Measurements from ENCODE around the gene CYP4Z1.
"Not testable (repeated sequence)": the region's sequence is repeated elsewhere in the genome, so short reads cannot be mapped to it uniquely, and the experiment has no call there.

DNA sequence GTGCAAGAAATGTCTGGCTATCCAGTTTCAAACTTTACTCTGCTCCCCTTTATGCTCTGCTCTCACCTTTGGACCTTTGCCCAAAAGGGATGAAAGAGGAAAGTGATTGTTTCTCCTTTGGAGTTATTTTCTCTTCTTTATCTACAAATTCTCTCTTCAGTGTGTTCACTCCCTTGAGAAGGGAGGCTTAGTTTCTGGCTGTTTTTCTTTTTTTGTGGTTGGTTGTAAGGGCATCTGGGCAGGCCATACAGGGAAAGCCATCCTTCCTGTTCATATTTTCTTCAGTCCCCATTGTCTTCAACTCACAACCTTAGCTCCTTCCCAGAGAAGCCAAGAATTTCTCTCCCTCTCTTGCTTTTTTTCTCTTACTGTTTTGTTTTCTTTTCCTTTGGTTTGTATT is 2.5 kb downstream of the CYP4Z1 start:
- TF ChIP-seq, protein P1, sequence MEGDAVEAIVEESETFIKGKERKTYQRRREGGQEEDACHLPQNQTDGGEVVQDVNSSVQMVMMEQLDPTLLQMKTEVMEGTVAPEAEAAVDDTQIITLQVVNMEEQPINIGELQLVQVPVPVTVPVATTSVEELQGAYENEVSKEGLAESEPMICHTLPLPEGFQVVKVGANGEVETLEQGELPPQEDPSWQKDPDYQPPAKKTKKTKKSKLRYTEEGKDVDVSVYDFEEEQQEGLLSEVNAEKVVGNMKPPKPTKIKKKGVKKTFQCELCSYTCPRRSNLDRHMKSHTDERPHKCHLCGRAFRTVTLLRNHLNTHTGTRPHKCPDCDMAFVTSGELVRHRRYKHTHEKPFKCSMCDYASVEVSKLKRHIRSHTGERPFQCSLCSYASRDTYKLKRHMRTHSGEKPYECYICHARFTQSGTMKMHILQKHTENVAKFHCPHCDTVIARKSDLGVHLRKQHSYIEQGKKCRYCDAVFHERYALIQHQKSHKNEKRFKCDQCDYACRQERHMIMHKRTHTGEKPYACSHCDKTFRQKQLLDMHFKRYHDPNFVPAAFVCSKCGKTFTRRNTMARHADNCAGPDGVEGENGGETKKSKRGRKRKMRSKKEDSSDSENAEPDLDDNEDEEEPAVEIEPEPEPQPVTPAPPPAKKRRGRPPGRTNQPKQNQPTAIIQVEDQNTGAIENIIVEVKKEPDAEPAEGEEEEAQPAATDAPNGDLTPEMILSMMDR (conservative IDR thresholded peaks at IDR 0.05): not testable (repeated sequence)
- not testable (repeated sequence) for TF ChIP-seq ZFX (IDR thresholded peaks at IDR 0.05)
